Smooth muscle cell (in vitro differentiated cells): ENCODE measurements around the gene CHMP1A. TPM values are rescaled to one million over a fixed set of nuclear protein-coding genes. Genes with fewer than 3 reads are reported as not detected.

Experiments used
- DNase-seq: peaks from one replicate; lab custom pipeline; 2025; ENCODE audit not compliant: unreplicated experiment; lab: John Stamatoyannopoulos, UW
- H2AFZ ChIP-seq: fragments of 200-600 bp; sonication (generic); 2 replicates; pipeline ENCODE4 v1.6.0; 2016; ENCODE audit warnings: antibody characterized with exemption, low read depth, mild to moderate bottlenecking
- H3F3A ChIP-seq: fragments of 200-600 bp; sonication (generic); 2 replicates; pipeline ENCODE4 v1.6.0; 2017; ENCODE audit warnings: antibody characterized with exemption, low read depth
- H3K27ac ChIP-seq: fragments of 200-600 bp; sonication (generic); 2 replicates; pipeline ENCODE4 v1.5.1; 2016; ENCODE audit warnings: low read depth, mild to moderate bottlenecking
- H3K27me3 ChIP-seq: fragments of 200-600 bp; sonication (generic); 2 replicates; pipeline ENCODE4 v1.6.1; 2016; ENCODE audit warnings: low read depth, mild to moderate bottlenecking
- H3K36me3 ChIP-seq: fragments of 200-600 bp; sonication (generic); 2 replicates; pipeline ENCODE4 v1.5.1; 2016; ENCODE audit warnings: low read depth
- H3K4me1 ChIP-seq: fragments of 200-600 bp; sonication (generic); 2 replicates; pipeline ENCODE4 v1.5.1; 2016; ENCODE audit warnings: low read depth
- H3K4me2 ChIP-seq: fragments of 200-600 bp; sonication (generic); 2 replicates; pipeline ENCODE4 v1.6.0; 2016; ENCODE audit warnings: mild to moderate bottlenecking
- H3K4me3 ChIP-seq: fragments of 200-600 bp; sonication (generic); 2 replicates; pipeline ENCODE4 v1.5.1; 2016; ENCODE audit warnings: mild to moderate bottlenecking
- H3K79me2 ChIP-seq: fragments of 200-600 bp; sonication (generic); 2 replicates; pipeline ENCODE4 v1.6.0; 2016; ENCODE audit warnings: low read depth, mild to moderate bottlenecking
- H3K9ac ChIP-seq: fragments of 200-600 bp; sonication (generic); 2 replicates; pipeline ENCODE4 v1.6.0; 2016; ENCODE audit warnings: low read depth
- H3K9me3 ChIP-seq: fragments of 200-600 bp; sonication (generic); replicated peaks from 2 replicates; pipeline ENCODE4 v1.5.1; 2016; ENCODE audit warnings: low read depth
- H4K20me1 ChIP-seq: fragments of 200-600 bp; sonication (generic); 2 replicates; pipeline ENCODE4 v1.6.0; 2016; ENCODE audit warnings: low read depth
- WGBS: methylation state at CpG from one replicate; pipeline ENCODE4 v1.1.7; 2016; ENCODE audit warnings: low lambda C conversion rate; 5-methylcytosine and 5-hydroxymethylcytosine counted together
- polyA plus RNA-seq: library from polyadenylated mRNA; unstranded; fragments of >200 nt; fragmentation: Nextera tagmentation; extraction: Ambion mirVana; gene quantifications from 2 replicates; pipeline ENCODE4 v1.2.1, GENCODE V29; 2016
- total RNA-seq: library from RNA; depleted of rRNA; stranded (reverse); fragments of >200 nt; gene quantifications from 2 replicates; pipeline ENCODE4 v1.2.3, GENCODE V29; 2014
- TF ChIP-seq, protein P1 (sequence below): fragments of 200-600 bp; sonication (generic); IDR thresholded peaks from 2 replicates; pipeline ENCODE4 v1.5.1; 2017; ENCODE audit warnings: borderline replicate concordance, mild to moderate bottlenecking, antibody characterized with exemption; ENCODE audit not compliant: insufficient read depth, poor library complexity, severe bottlenecking

The CHMP1A gene
- total and polyA plus RNA-seq, 2 experiments from 2014 or later, result 40.0 to 68.4 TPM

- Histone ChIP-seq H3K4me3 (no peak overlapping the region), H3K27ac (no peak overlapping the region), H3K36me3 (no peaks in the 10 kb centered on the region), H2AFZ (no peak overlapping the region), H3K27me3 (no peaks in the 10 kb centered on the region), H3K9me3 (no peaks in the 10 kb centered on the region), H3K4me2 (no peak overlapping the region), H4K20me1 (no peaks in the 10 kb centered on the region), H3K4me1 (no peaks in the 10 kb centered on the region), H3F3A (no peaks in the 10 kb centered on the region), H3K9ac (no peak overlapping the region), H3K79me2 (no peaks in the 10 kb centered on the region)
- WGBS, result 89% methylated on average over 16 of the region's 16 CpGs
- TF ChIP-seq, protein P1, sequence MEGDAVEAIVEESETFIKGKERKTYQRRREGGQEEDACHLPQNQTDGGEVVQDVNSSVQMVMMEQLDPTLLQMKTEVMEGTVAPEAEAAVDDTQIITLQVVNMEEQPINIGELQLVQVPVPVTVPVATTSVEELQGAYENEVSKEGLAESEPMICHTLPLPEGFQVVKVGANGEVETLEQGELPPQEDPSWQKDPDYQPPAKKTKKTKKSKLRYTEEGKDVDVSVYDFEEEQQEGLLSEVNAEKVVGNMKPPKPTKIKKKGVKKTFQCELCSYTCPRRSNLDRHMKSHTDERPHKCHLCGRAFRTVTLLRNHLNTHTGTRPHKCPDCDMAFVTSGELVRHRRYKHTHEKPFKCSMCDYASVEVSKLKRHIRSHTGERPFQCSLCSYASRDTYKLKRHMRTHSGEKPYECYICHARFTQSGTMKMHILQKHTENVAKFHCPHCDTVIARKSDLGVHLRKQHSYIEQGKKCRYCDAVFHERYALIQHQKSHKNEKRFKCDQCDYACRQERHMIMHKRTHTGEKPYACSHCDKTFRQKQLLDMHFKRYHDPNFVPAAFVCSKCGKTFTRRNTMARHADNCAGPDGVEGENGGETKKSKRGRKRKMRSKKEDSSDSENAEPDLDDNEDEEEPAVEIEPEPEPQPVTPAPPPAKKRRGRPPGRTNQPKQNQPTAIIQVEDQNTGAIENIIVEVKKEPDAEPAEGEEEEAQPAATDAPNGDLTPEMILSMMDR, result no peak
- no peak for DNase-seq
Measured at GRCh38 chr16:89620406-89620841, 37.1 kb downstream of the CHMP1A start.

DNA sequence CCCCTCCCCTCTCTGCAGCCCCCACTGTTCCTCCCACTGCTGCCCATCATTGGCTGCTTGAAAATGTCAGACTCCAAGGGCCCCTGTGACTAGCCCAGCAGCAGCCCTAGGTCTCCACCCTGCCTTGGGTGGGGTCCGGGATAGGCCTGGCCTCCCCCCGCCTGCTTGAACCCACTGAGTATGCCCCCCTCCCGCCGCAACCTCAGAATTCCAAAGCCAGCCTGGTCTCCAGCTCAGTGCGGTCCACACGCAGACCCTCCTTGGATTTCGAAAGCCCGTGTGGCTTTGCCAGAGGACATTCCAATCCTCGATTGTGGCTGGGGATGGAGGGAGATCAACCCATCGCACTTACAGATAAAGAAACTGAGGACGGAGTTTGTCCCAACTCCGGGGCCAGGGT, 37.7 kb downstream of the CHMP1A start:
- no peaks in the 10 kb centered on the region for H3K27me3 ChIP-seq
- WGBS, result 71% methylated on average over 12 of the region's 12 CpGs
- TF ChIP-seq, protein P1, result no peak

DNA sequence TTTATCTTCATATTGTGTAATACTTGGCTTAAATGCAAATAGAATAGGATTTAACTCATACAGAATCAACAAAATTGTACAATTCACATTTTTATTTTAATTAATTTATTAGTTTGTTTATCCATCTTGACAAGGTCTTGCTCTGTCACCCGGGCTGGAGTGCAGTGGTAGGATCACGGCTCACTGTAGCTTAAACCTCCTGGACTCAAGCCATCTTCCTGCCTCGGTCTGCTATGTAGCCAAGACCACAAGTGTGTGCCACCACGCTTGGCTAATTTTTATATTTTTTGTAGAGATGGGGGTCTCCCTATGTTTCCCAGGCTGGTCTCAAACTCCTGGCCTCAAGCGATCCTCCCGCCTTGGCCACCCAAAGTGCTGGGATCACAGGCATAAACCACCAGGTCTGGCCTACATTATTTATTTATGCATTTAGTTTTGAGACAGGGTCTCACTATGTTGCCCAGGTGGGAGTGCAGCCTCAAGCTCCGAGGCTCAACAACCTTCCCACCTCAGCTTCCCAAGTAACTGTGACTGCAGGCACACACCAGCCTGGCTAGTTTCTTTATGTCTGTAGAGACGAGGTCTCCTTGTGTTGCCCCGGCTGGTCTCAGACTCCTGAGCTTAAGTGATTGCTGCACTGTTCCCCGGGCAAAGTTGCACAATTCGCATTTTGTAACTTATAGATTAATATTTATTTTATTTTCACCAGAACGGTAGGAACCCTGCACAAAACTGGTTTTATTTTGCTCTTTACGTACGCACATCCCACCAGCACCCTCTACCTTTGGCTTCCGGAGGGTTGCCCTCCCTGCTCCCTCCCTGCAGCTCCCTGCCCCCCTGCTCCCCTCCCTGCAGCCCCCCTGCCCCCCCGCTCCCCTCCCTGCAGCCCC, 39.2 kb downstream of the CHMP1A start:
- H3K9ac ChIP-seq, result no peak overlapping the region
- no peaks in the 10 kb centered on the region for H3K4me1 ChIP-seq
- no peaks in the 10 kb centered on the region for H4K20me1 ChIP-seq
- H3K27me3 ChIP-seq, result no peaks in the 10 kb centered on the region
- H3K79me2 ChIP-seq, result no peaks in the 10 kb centered on the region
- H3K27ac ChIP-seq, result no peak overlapping the region
- H2AFZ ChIP-seq, result no peak overlapping the region
- TF ChIP-seq, protein P1, result no peak
- DNase-seq, result no peak
- 82% methylated on average over 14 of the region's 16 CpGs for WGBS
- no peaks in the 10 kb centered on the region for H3K36me3 ChIP-seq
- no peak overlapping the region for H3K4me3 ChIP-seq
- no peaks in the 10 kb centered on the region for H3F3A ChIP-seq
- H3K9me3 ChIP-seq, result no peaks in the 10 kb centered on the region
- H3K4me2 ChIP-seq, result no peak overlapping the region

More for the DNA sequence above, 37.7 kb downstream of the CHMP1A start:
- Histone ChIP-seq H3K9ac (no peak overlapping the region), H3K4me2 (no peak overlapping the region), H3F3A (no peaks in the 10 kb centered on the region), H3K27ac (no peak overlapping the region), H3K36me3 (no peaks in the 10 kb centered on the region), H3K4me3 (no peak overlapping the region), H3K79me2 (no peaks in the 10 kb centered on the region), H4K20me1 (no peaks in the 10 kb centered on the region), H3K9me3 (no peaks in the 10 kb centered on the region), H3K4me1 (no peaks in the 10 kb centered on the region), H2AFZ (no peak overlapping the region)
- DNase-seq, result no peak
